Retinal pigment epithelial cell (primary cell): Measurements from ENCODE around the gene TIGD1.

Source experiments
- DNase-seq: peaks from one replicate; pipeline ENCODE4 v3.0.0-alpha.2; 2010; ENCODE audit warnings: low read depth
- H3K4me3 ChIP-seq: 2 replicates; pipeline ENCODE4 v1.5.1; 2011; ENCODE audit warnings: mild to moderate bottlenecking, low read length, control low read depth, moderate library complexity
- CTCF ChIP-seq: conservative IDR thresholded peaks from 2 replicates; pipeline ENCODE4 v1.5.1; 2011; ENCODE audit warnings: low read depth, low read length, control low read depth, inconsistent platforms

The TIGD1 gene

GRCh38 chr2:232515639-232516038, 34.7 kb downstream of the TIGD1 start:
- no peak overlapping the region for H3K4me3 ChIP-seq
- TF ChIP-seq CTCF, result no peak
- no peak for DNase-seq

- DNase-seq, result no peak
- no peak for TF ChIP-seq CTCF
- H3K4me3 ChIP-seq, result no peak overlapping the region
Measured at GRCh38 chr2:232513353-232513752, 37.0 kb downstream of the TIGD1 start.

- TF ChIP-seq CTCF, result no peak
- no peak overlapping the region for H3K4me3 ChIP-seq
- DNase-seq, result no peak
Measured at GRCh38 chr2:232512602-232513001, 37.8 kb downstream of the TIGD1 start.

GRCh38 chr2:232511336-232511890, 38.9 kb downstream of the TIGD1 start:
- H3K4me3 ChIP-seq, result no peak overlapping the region
- no peak for DNase-seq
- no peak for TF ChIP-seq CTCF

- no peak for TF ChIP-seq CTCF
- H3K4me3 ChIP-seq, result no peak overlapping the region
- DNase-seq, result no peak
Measured at GRCh38 chr2:232508251-232508650, 42.1 kb downstream of the TIGD1 start.

- DNase-seq, result no peak
- no peak overlapping the region for H3K4me3 ChIP-seq
- no peak for TF ChIP-seq CTCF
Measured at GRCh38 chr2:232506709-232507108, 43.6 kb downstream of the TIGD1 start.

- no peak for DNase-seq
- no peak for TF ChIP-seq CTCF
- no peak overlapping the region for H3K4me3 ChIP-seq
Measured at GRCh38 chr2:232505856-232506255, 44.5 kb downstream of the TIGD1 start.
